WTC11 (cell line): ENCODE results near the gene EXTL1. TPM values are rescaled to one million over a fixed set of nuclear protein-coding genes. Genes with fewer than 3 reads are reported as not detected.

Experiments used
- ATAC-seq: fragments of 200-7000 bp; cut with Tn5 transposase; 2 replicates; pipeline ENCODE4 v1.10.0; 2021; ENCODE audit warnings: mild to moderate bottlenecking, moderate library complexity
- CTCF ChIA-PET: fragments of 300-600 bp; sonication (Branson Sonifier 250); formaldehyde crosslinking; loops from one replicate; lab custom pipeline; 2021; ENCODE audit warnings: antibody characterized with exemption; lab: Charles Lee
- POLR2A ChIA-PET: fragments of 350-600 bp; sonication (Branson Sonifier 250); formaldehyde crosslinking; loops from one replicate; lab custom pipeline; 2021; ENCODE audit warnings: antibody characterized with exemption; lab: Charles Lee
- DNase-seq: peaks from one replicate; pipeline ENCODE4 v3.0.0; 2021; ENCODE audit warnings: low spot score
- H3K27ac Mint-ChIP-seq: 2 replicates; pipeline ENCODE4 v1.8.0; 2021; ENCODE audit warnings: mixed read lengths
- H3K27me3 Mint-ChIP-seq: 2 replicates; pipeline ENCODE4 v1.8.0; 2021; ENCODE audit warnings: low read depth, mild to moderate bottlenecking, moderate library complexity, mixed read lengths
- H3K36me3 Mint-ChIP-seq: 2 replicates; pipeline ENCODE4 v1.8.0; 2021; ENCODE audit warnings: mixed read lengths
- H3K4me1 Mint-ChIP-seq: 2 replicates; pipeline ENCODE4 v1.8.0; 2022; ENCODE audit warnings: mixed read lengths
- H3K4me3 Mint-ChIP-seq: 2 replicates; pipeline ENCODE4 v1.8.0; 2021; ENCODE audit warnings: mild to moderate bottlenecking, moderate library complexity, mixed read lengths
- H3K9me3 Mint-ChIP-seq: 2 replicates; pipeline ENCODE4 v1.8.0; 2021; ENCODE audit warnings: mixed read lengths
- CREM ChIP-seq: sonication (generic); formaldehyde crosslinking; IDR thresholded peaks from 2 replicates; pipeline ENCODE4 v1.8.1; 2022; ENCODE audit warnings: mild to moderate bottlenecking, missing genetic modification reagents, moderate library complexity
- E2F1 ChIP-seq: sonication (generic); formaldehyde crosslinking; IDR thresholded peaks from 2 replicates; pipeline ENCODE4 v1.8.0; 2022; ENCODE audit warnings: mild to moderate bottlenecking, missing genetic modification reagents
- E2F5 ChIP-seq: sonication (generic); formaldehyde crosslinking; IDR thresholded peaks from 2 replicates; pipeline ENCODE4 v1.8.1; 2022; ENCODE audit warnings: mild to moderate bottlenecking, moderate library complexity, missing genetic modification reagents
- FOXK1 ChIP-seq: sonication (generic); formaldehyde crosslinking; IDR thresholded peaks from 2 replicates; pipeline ENCODE4 v1.8.0; 2022; ENCODE audit warnings: mild to moderate bottlenecking, moderate library complexity, missing genetic modification reagents
- FOXP1 ChIP-seq: sonication (generic); formaldehyde crosslinking; IDR thresholded peaks from 2 replicates; pipeline ENCODE4 v1.8.0; 2022; ENCODE audit warnings: missing genetic modification reagents, mild to moderate bottlenecking, moderate library complexity, borderline replicate concordance
- HMGXB4 ChIP-seq: sonication (generic); formaldehyde crosslinking; IDR thresholded peaks from 2 replicates; pipeline ENCODE4 v1.8.1; 2023; ENCODE audit warnings: mild to moderate bottlenecking, moderate library complexity, missing genetic modification reagents
- IRF2 ChIP-seq: sonication (generic); formaldehyde crosslinking; IDR thresholded peaks from 2 replicates; pipeline ENCODE4 v1.8.0; 2022; ENCODE audit warnings: low read depth, missing genetic modification reagents, borderline replicate concordance
- JUN ChIP-seq: sonication (generic); formaldehyde crosslinking; IDR thresholded peaks from 2 replicates; pipeline ENCODE4 v1.8.0; 2023; ENCODE audit warnings: mild to moderate bottlenecking, missing genetic modification reagents
- MAX ChIP-seq: sonication (generic); formaldehyde crosslinking; IDR thresholded peaks from 2 replicates; pipeline ENCODE4 v1.8.0; 2022; ENCODE audit warnings: mild to moderate bottlenecking, missing genetic modification reagents
- OVOL2 ChIP-seq: fragments of 250-450 bp; sonication (Bioruptor Pico); IDR thresholded peaks from 2 replicates; pipeline ENCODE4 v1.9.0; 2021; ENCODE audit warnings: mild to moderate bottlenecking, borderline replicate concordance
- SP1 ChIP-seq: sonication (generic); formaldehyde crosslinking; conservative IDR thresholded peaks from 2 replicates; pipeline ENCODE4 v1.8.1; 2022; ENCODE audit warnings: missing genetic modification reagents
- TCF7 ChIP-seq: sonication (generic); formaldehyde crosslinking; IDR thresholded peaks from 2 replicates; pipeline ENCODE4 v1.8.0; 2022; ENCODE audit warnings: mild to moderate bottlenecking, low read depth, missing genetic modification reagents, moderate library complexity
- TEAD1 ChIP-seq: sonication (generic); formaldehyde crosslinking; IDR thresholded peaks from 2 replicates; pipeline ENCODE4 v1.8.0; 2022; ENCODE audit warnings: mild to moderate bottlenecking, missing genetic modification reagents
- USF1 ChIP-seq: sonication (generic); formaldehyde crosslinking; IDR thresholded peaks from 2 replicates; pipeline ENCODE4 v1.8.0; 2022; ENCODE audit warnings: mild to moderate bottlenecking, missing genetic modification reagents
- ZMAT4 ChIP-seq: fragments of 250-450 bp; sonication (Bioruptor Pico); IDR thresholded peaks from 2 replicates; pipeline ENCODE4 v1.9.0; 2021; ENCODE audit warnings: mild to moderate bottlenecking
- ZNF317 ChIP-seq: sonication (generic); formaldehyde crosslinking; IDR thresholded peaks from 2 replicates; pipeline ENCODE4 v1.8.1; 2023; ENCODE audit warnings: low read depth, mild to moderate bottlenecking, moderate library complexity, missing genetic modification reagents, borderline replicate concordance
- ZNF396 ChIP-seq: fragments of 250-450 bp; sonication (Bioruptor Pico); IDR thresholded peaks from 2 replicates; pipeline ENCODE4 v1.8.0; 2021; ENCODE audit warnings: mild to moderate bottlenecking, moderate library complexity, borderline replicate concordance
- ZNF416 ChIP-seq: fragments of 250-450 bp; sonication (Bioruptor Pico); IDR thresholded peaks from 2 replicates; pipeline ENCODE4 v1.9.0; 2021; ENCODE audit warnings: mild to moderate bottlenecking, inconsistent platforms
- ZNF532 ChIP-seq: fragments of 250-450 bp; sonication (Bioruptor Pico); IDR thresholded peaks from 2 replicates; pipeline ENCODE4 v1.9.0; 2021; ENCODE audit warnings: mild to moderate bottlenecking, borderline replicate concordance
- total RNA-seq: library from RNA; stranded (reverse); gene quantifications from 3 replicates; pipeline ENCODE4 v1.2.3, GENCODE V29; 2021

EXTL1 gene
- total RNA-seq, 1 experiment from 2014 or later: 2.1 TPM

GRCh38 chr1:25996966-25997827 lies 24.4 kb upstream of the EXTL1 start:
- no peak for DNase-seq
- Mint-ChIP-seq H3K27me3 (no peaks in the 10 kb centered on the region), H3K9me3 (no peaks in the 10 kb centered on the region), H3K36me3 (no peaks in the 10 kb centered on the region), H3K4me1 (peaks cover 25% of the 10 kb centered on the region), H3K4me3 (peak overlapping the region; percentile 90), H3K27ac (peak overlapping the region; percentile 59)
- ChIA-PET POLR2A (interaction anchor here (0.7 to 1.7 kb wide), 5 partner anchors 9 to 102 kb away, joined by 3 to 5 read pairs (median 4); partner anchors contain the start of gene STMN1), CTCF (interaction anchor here (0.6 to 5.4 kb wide), 40 partner anchors 8 to 252 kb away, joined by 3 to 112 read pairs (median 4); partner anchors contain the start of genes CATSPER4, CEP85, MTFR1L and PAQR7)
- no peak for ATAC-seq
- TF ChIP-seq IRF2 (no peak), E2F1 (CRISPR knock-in tag) (no peak), JUN (CRISPR knock-in tag) (no peak), TCF7 (CRISPR knock-in tag) (no peak), MAX (CRISPR knock-in tag) (no peak), ZNF396 (CRISPR knock-in tag) (no peak), ZNF416 (CRISPR knock-in tag) (no peak), CREM (CRISPR knock-in tag) (no peak), SP1 (CRISPR knock-in tag) (no peak), FOXK1 (CRISPR knock-in tag) (no peak), TEAD1 (CRISPR knock-in tag) (no peak), ZMAT4 (no peak), ZNF317 (CRISPR knock-in tag) (no peak), FOXP1 (CRISPR knock-in tag) (no peak)

- peak within 1 kb of the TSS; percentile 67 for H3K27ac Mint-ChIP-seq
- H3K4me3 Mint-ChIP-seq: peak within 1 kb of the TSS; percentile 90
- peak; percentile 99 for ATAC-seq
- DNase-seq: peak; percentile 97
- no peaks in the 10 kb centered on the region for H3K27me3 Mint-ChIP-seq
- H3K9me3 Mint-ChIP-seq: no peaks in the 10 kb centered on the region
- CTCF ChIA-PET: interaction anchor here (0.6 to 5.4 kb wide), 43 partner anchors 9 to 251 kb away, joined by 3 to 112 read pairs (median 4); partner anchors contain the start of genes CATSPER4, CEP85, MTFR1L and PAQR7
- peaks cover 25% of the 10 kb centered on the region for H3K4me1 Mint-ChIP-seq
- no peaks in the 10 kb centered on the region for H3K36me3 Mint-ChIP-seq
- POLR2A ChIA-PET: interaction anchor here (0.6 to 1.7 kb wide), 5 partner anchors 21 to 103 kb away, joined by 3 to 6 read pairs (median 5); partner anchors contain the start of gene STMN1
- TF ChIP-seq ZNF532 (no peak), OVOL2 (CRISPR knock-in tag) (no peak), HMGXB4 (CRISPR knock-in tag) (peak; percentile 87), E2F5 (CRISPR knock-in tag) (peak; percentile 83), ZNF317 (CRISPR knock-in tag) (no peak), ZNF416 (CRISPR knock-in tag) (no peak), USF1 (CRISPR knock-in tag) (peak; percentile 89), TEAD1 (CRISPR knock-in tag) (peak; percentile 80; the same call in 1 of the 2 replicates)
These were observed 23.5 kb upstream of the EXTL1 start, which contains the start of gene PAFAH2 for GRCh38 chr1:25997828-25998761. TSS of gene PAFAH2 (minus strand) at chr1:25998063. CDS start at chr1:25990816, 7,247 bp downstream.
